Muscle layer of duodenum (tissue), 2 donors: Measurements from ENCODE around the gene ZDHHC14.

Experiments used
- H3K27ac ChIP-seq: one replicate; pipeline ENCODE4 v1.7.0; 2013; ENCODE audit warnings: mild to moderate bottlenecking, low read length
- H3K27me3 ChIP-seq: one replicate; pipeline ENCODE4 v1.7.0; 2013; ENCODE audit warnings: low read depth, mild to moderate bottlenecking, control low read depth, low read length
- H3K36me3 ChIP-seq, 2 donors: one replicate each; pipeline ENCODE4 v1.7.0; 2013; ENCODE audit warnings: low read length in 2 of 2, control low read depth in 1 of 2, mild to moderate bottlenecking in 1 of 2; ENCODE audit not compliant: insufficient read depth in 2 of 2, control insufficient read depth in 1 of 2
- H3K4me1 ChIP-seq, 2 donors: one replicate each; pipeline ENCODE4 v1.7.0; 2013; ENCODE audit warnings: low read length in 2 of 2, mild to moderate bottlenecking in 2 of 2, control low read depth in 1 of 2, moderate library complexity in 1 of 2; ENCODE audit not compliant: insufficient read depth in 2 of 2, control insufficient read depth in 1 of 2
- H3K4me3 ChIP-seq, 2 donors: one replicate each; pipeline ENCODE4 v1.7.0; 2013; ENCODE audit warnings: low read length in 2 of 2, low read depth in 1 of 2, mild to moderate bottlenecking in 1 of 2
- H3K9me3 ChIP-seq, 2 donors: one replicate each; pipeline ENCODE4 v1.7.0; 2013; ENCODE audit warnings: low read length in 2 of 2, control low read depth in 1 of 2, mild to moderate bottlenecking in 1 of 2; ENCODE audit not compliant: control insufficient read depth in 1 of 2
- donor health status: healthy.

Gene ZDHHC14

DNA sequence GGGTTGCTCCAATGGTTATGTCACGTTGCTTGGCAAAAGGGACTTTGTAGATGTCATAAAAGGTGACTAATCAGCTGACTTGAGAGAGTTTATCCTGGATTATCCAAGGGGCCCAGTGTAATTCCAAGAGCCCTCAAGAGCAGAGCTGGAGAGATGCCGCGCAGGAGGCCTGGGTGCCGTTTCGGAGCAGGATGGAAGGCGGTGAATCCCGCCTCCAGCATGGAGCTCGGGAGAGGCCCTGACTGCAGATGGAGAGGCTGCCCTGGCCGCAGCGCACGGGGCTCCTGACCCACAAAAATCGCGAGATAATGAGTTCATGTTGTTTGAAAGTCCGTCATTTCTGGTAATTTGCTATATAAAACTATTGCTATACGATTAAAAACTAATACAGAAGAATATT is 219.8 kb downstream of the ZDHHC14 start:
- H3K27me3 ChIP-seq = no peaks in the 10 kb centered on the region
- H3K27ac ChIP-seq = no peak overlapping the region
- H3K9me3 ChIP-seq = no peaks in the 10 kb centered on the region
- H3K4me3 ChIP-seq = no peak overlapping the region
- peaks cover 0 to 3% of the 10 kb centered on the region in 2 donors for H3K36me3 ChIP-seq
- H3K4me1 ChIP-seq = peaks cover 6% of the 10 kb centered on the region in 2 donors

DNA sequence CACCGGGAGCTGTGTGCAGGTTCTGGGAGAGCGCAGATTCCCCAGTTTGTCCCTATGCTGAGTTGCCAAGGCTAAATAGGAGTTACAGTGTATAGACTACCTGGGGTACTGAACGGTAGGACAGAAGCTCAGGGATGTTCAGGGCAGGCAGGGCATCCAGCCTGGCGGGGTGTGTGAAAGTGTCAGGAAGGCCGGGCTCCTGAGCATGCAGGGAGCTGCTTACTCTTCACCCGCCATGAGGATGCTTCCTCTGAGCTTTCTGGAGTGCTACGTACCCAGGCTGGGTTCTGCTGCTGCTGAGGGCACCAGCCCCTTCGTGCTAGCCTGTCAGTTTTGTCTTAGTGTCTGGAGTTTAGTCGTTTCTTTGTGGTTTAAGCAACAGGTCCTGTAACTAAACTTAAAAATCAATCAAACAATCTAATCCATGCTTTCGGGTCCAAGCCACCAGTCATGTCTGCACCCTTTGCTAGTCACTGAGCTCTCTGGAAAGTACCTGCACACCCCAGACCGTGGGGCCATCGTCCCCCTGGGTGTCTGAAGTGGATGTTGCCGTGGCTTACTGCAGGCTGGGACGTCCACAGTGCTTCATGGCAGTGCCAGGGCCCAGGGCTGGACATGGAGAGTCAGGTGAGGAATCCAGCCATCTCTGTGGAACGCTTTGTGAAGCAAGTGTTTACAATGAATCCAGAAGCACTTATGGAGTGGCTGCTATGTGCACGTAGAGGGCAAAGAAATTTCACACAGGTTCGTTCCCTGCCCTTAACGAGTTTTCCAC is 221.7 kb downstream of the ZDHHC14 start:
- H3K9me3 ChIP-seq = no peaks in the 10 kb centered on the region
- H3K4me1 ChIP-seq = peaks cover 0 to 5% of the 10 kb centered on the region in 2 donors
- H3K27me3 ChIP-seq = no peaks in the 10 kb centered on the region
- H3K27ac ChIP-seq = no peak overlapping the region
- H3K36me3 ChIP-seq = peaks cover 0 to 3% of the 10 kb centered on the region in 2 donors
- no peak overlapping the region for H3K4me3 ChIP-seq

DNA sequence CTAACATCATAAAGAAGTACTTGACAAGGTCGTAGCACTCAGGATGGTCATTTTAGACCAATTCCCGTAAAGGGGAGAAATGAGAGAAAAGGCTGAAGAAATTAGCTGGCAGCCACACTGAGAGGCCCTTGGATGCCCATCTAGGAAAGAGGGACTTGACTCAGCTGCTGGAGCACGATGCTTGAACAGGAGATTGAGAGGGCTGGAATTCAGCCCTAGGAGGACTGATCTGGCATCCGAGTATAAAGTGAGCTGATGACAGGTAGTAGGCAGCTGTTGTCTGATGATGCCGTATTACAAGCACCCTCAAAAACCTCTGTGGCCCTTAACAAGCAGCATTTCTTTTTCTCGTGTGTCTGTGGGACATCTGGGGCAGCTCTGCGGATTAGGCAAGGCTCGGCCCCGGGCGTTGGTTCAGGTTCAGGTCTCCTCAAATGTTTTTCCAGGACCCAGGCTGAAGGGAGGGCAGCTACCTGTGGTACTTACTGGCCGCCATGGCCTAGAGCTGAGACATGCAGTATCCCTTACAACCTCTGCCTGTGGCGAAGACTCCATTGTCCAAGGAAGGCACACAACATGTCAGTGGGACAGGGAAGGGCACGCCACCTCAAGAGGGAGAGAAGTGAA is 222.4 kb downstream of the ZDHHC14 start:
- H3K9me3 ChIP-seq = no peaks in the 10 kb centered on the region
- peaks cover 0 to 3% of the 10 kb centered on the region in 2 donors for H3K36me3 ChIP-seq
- no peak overlapping the region for H3K4me3 ChIP-seq
- no peak overlapping the region for H3K27ac ChIP-seq
- H3K27me3 ChIP-seq = no peaks in the 10 kb centered on the region
- no peaks in the 10 kb centered on the region for H3K4me1 ChIP-seq

DNA sequence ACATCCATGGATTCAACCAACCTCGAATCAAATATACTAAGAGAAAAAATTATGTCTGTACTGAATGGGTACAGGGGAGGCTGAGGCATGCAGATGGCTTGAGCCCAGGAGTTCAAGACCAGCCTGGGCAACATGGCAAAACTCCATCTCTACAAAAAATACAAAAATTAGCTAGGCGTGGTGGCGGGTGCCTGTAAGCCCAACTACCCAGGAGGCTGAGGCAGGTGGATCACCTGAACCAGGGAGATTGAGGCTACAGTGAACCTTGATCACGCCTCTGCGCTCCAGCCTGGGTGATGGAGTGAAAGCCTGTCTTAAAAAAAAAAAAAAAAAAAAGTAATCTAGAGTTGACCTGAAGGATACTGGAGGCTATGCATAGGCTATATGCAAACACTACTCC is 223.0 kb downstream of the ZDHHC14 start:
- Histone ChIP-seq H3K4me1 (no peaks in the 10 kb centered on the region), H3K9me3 (no peaks in the 10 kb centered on the region), H3K4me3 (no peak overlapping the region), H3K27ac (no peak overlapping the region), H3K27me3 (no peaks in the 10 kb centered on the region), H3K36me3 (peaks cover 0 to 3% of the 10 kb centered on the region in 2 donors)

DNA sequence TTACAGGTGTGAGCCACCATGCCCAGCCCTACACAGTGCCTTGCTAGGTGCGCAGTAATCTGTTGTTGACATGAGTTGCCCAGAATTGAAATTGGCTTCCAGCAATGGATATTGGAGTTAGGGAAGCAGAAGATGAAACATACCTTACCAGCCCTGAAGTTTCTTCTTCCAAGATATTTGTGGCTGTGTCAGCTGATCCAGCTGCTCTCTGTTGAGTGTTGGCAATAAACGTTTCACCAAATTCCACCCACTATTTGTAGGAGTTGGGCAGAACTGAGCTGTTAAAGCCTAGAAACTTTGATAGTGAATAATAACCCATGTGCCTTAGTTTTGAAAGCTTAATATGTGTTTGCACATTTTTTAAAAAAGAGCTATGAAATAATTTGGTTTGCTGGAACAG is 223.8 kb downstream of the ZDHHC14 start:
- H3K9me3 ChIP-seq = no peaks in the 10 kb centered on the region
- H3K27me3 ChIP-seq = no peaks in the 10 kb centered on the region
- no peak overlapping the region for H3K27ac ChIP-seq
- no peak overlapping the region for H3K4me3 ChIP-seq
- no peaks in the 10 kb centered on the region for H3K36me3 ChIP-seq
- no peaks in the 10 kb centered on the region for H3K4me1 ChIP-seq

DNA sequence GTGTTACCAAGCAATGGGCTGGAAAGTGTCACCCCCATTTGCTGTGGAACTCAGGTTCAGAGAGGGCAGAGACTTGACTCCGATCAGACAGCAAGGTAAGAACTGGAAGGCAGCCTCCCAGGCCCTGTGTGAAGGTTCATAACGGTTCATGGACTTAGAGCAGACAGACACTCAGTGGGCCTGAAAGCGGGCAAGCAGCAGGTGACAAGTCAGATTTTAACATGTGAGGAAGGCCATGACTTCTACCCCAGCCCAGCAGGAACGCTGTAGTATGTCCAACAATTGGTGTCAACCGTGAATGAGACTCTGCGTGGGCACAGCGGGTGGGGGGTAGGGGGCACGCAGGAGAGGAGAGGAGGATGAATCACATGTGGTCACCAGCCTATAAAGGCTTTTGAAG is 224.5 kb downstream of the ZDHHC14 start:
- no peak overlapping the region for H3K27ac ChIP-seq
- no peaks in the 10 kb centered on the region for H3K36me3 ChIP-seq
- H3K4me1 ChIP-seq = no peaks in the 10 kb centered on the region

DNA sequence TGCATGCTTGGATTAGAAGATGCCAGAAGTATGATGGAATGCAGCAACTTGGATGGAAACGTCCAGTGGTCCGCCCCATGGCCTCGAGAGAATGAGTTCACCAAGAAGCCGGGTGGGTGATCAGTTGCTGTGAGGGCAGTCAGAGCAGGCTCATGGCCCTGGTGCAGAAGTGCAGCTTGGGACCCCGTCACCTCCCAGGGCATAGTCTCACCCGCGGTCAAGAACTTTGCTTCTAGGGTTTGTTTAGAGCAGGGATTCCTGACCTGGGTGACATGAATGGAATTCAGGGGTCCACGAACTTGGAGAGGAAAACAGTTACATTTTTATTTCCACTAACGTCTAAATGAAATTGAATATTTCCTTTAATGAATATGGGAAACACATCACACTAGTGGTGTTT is 225.5 kb downstream of the ZDHHC14 start:
- Histone ChIP-seq H3K4me3 (no peak overlapping the region), H3K4me1 (no peaks in the 10 kb centered on the region), H3K27me3 (no peaks in the 10 kb centered on the region), H3K9me3 (no peaks in the 10 kb centered on the region), H3K27ac (no peak overlapping the region), H3K36me3 (no peaks in the 10 kb centered on the region)

More for the DNA sequence above, 224.5 kb downstream of the ZDHHC14 start:
- Histone ChIP-seq H3K9me3 (no peaks in the 10 kb centered on the region), H3K27me3 (no peaks in the 10 kb centered on the region), H3K4me3 (no peak overlapping the region)

DNA sequence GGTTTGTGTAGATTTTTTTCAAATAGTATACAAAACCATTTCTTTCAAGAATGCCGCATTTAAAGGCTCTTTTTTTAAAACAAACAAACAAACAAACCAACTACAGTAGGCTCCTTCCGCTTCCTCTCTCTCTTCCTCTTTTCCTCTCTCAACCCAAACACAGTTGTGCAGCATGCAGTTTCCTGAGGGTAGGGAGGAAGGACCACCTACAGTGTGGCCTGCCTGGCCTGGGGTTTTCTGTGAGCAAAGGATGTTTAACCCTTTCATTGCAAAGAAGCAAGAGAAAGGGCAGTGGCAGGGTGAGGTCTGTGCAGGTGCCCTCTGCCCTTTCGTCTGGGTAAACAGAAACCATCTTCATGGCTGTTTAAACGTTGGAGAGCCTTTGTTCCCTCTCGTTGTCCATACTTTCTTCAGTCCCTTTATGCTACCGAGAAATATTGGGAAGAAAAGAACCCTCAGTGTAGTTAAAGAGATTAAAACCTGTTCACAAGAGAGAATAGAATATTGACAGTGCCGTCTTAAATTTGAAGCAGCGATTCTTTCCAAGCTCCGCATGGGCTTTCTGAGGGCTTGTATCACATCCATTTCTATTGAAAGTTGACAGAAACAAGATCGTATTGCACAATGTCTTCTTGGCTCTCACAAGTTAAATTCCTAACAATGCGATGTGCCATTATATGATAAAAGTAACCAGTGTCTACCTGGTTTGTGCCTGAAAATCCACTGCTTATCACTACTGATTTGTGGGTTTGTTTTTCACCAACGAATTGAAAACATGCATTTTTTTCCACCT is 226.5 kb downstream of the ZDHHC14 start:
- Histone ChIP-seq H3K4me1 (no peaks in the 10 kb centered on the region), H3K27ac (no peak overlapping the region), H3K27me3 (no peaks in the 10 kb centered on the region)

DNA sequence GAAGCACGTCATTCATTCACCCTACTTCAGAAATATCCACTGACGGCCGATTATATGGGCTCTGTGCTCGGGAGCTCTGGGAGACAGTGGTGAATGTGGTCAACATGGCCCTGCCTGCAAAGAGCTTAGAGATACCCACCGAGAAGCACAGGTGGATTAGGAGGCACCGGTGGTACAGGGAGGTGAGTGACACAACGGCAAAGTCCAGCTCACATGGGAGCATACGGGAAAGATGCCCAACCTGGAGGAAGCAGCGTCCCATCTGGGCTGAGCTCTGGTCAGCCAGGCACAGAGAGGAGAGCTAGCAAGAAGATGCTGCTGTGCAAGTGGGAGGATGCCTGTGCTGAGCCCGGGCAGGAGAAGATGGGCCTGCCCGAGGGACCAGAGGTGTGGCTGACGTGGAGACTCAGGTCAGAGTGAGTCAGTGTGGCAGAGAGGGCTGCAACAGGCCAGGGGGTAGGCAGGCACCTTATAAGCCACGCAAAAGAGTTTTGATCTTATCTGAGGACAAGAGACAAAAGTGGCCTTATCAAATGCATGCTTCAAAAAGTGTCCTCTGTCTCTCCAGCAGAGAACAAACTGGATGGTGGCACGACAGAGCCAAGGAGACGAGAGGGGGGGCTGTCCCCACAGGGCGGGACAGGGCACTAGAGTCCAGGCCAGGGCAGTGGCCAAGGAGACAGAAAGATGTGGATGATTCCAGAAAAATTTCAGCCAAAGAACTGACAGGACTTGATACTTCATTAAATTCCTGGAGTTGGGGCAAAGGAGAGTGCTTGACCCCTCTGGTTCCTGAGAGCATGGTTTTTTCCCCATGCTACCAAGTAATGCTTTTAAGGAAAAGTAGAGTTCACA is 227.5 kb downstream of the ZDHHC14 start:
- Histone ChIP-seq H3K9me3 (no peaks in the 10 kb centered on the region), H3K27me3 (no peaks in the 10 kb centered on the region), H3K27ac (no peak overlapping the region), H3K36me3 (no peaks in the 10 kb centered on the region), H3K4me3 (no peak overlapping the region), H3K4me1 (no peaks in the 10 kb centered on the region)

More for the DNA sequence above, 226.5 kb downstream of the ZDHHC14 start:
- Histone ChIP-seq H3K9me3 (no peaks in the 10 kb centered on the region), H3K4me3 (no peak overlapping the region), H3K36me3 (no peaks in the 10 kb centered on the region)

DNA sequence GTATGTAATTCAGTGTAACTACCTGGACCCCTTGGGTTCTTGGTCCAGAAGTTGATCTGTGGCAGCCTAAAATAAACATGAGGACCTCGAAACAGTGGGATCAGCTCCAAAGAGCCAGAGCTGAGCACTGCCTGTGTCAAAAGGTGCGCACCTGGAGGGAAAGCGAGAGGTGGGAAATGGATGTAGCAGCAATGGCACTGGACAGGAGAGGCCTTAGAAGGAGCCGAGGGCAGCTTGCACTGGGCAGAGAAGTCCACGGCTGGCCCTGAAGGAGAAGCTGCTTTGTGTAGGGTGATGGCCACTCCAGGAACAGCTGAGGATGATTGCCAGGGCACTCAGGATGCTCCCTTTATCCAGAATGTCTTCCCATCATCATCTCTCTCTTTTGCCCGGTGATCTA is 228.1 kb downstream of the ZDHHC14 start:
- Histone ChIP-seq H3K4me3 (no peak overlapping the region), H3K27me3 (no peaks in the 10 kb centered on the region), H3K9me3 (no peaks in the 10 kb centered on the region), H3K27ac (no peak overlapping the region), H3K36me3 (no peaks in the 10 kb centered on the region), H3K4me1 (no peaks in the 10 kb centered on the region)

DNA sequence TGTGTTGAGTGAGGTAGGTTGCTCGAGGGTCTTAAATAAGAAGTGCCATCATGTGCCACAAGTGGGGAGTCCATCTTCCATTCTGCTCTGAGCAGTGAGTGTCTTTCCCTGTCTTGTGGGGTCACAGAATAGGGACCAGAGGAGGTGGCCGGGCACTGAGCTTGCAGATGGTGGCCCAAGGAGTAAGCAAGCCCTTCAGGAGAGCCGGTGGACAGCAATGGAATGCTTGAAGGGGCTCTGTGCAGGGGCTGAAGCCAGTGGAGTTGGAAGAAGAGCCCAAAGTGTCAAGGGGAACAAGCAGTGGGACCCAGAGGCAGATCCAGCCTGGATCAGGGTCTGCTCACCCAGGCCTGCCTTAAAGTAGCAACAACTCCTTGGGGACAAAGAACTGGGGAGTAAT is 228.6 kb downstream of the ZDHHC14 start:
- Histone ChIP-seq H3K9me3 (no peaks in the 10 kb centered on the region), H3K4me3 (no peak overlapping the region), H3K4me1 (no peaks in the 10 kb centered on the region), H3K27me3 (no peaks in the 10 kb centered on the region), H3K36me3 (no peaks in the 10 kb centered on the region), H3K27ac (no peak overlapping the region)
